A673 (cell line): ENCODE data around the gene RAD50. TPM values are rescaled to one million over a fixed set of nuclear protein-coding genes. Genes with fewer than 3 reads are reported as not detected.

Experiments used
- BruUV-seq: library from RNA; stranded (reverse); fragments of 400-500 nt; replicated peaks from 2 replicates; lab custom pipeline; 2021; lab: Mats Ljungman, UMichigan
- CTCF ChIA-PET: fragments of 300-600 bp; sonication (Branson Sonifier 250); formaldehyde crosslinking; loops from one replicate; lab custom pipeline; 2022; ENCODE audit warnings: antibody characterized with exemption; lab: Charles Lee
- POLR2A ChIA-PET: fragments of 300-600 bp; sonication (Branson Sonifier 250); formaldehyde crosslinking; loops from one replicate; lab custom pipeline; 2022; ENCODE audit warnings: antibody characterized with exemption; ENCODE audit not compliant: low non-redundant PET; lab: Charles Lee
- DNase-seq: peaks from one replicate; pipeline ENCODE4 v3.0.0-alpha.2; 2015; ENCODE audit warnings: low spot score
- H3K27ac ChIP-seq: fragments of 200-600 bp; sonication (generic); 2 replicates; pipeline ENCODE4 v1.5.1; 2016; ENCODE audit warnings: mixed run types, low read depth, mild to moderate bottlenecking, mixed read lengths, antibody characterized with exemption, low read length; ENCODE audit not compliant: poor library complexity, severe bottlenecking
- H3K27me3 ChIP-seq: fragments of 200-600 bp; sonication (generic); replicated peaks from 2 replicates; pipeline ENCODE4 v1.6.1; 2017; ENCODE audit warnings: mixed run types, low read depth, mild to moderate bottlenecking, mixed read lengths, antibody characterized with exemption, low read length; ENCODE audit not compliant: insufficient read depth, poor library complexity
- H3K36me3 ChIP-seq: fragments of 200-600 bp; sonication (generic); 2 replicates; pipeline ENCODE4 v1.6.1; 2016; ENCODE audit warnings: mixed run types, mild to moderate bottlenecking, mixed read lengths, antibody characterized with exemption, low read length; ENCODE audit not compliant: insufficient read depth, poor library complexity, severe bottlenecking
- H3K4me1 ChIP-seq: fragments of 200-600 bp; sonication (generic); 2 replicates; pipeline ENCODE4 v1.6.1; 2017; ENCODE audit warnings: mixed run types, mild to moderate bottlenecking, mixed read lengths, antibody characterized with exemption, low read length; ENCODE audit not compliant: insufficient read depth, poor library complexity, severe bottlenecking
- H3K4me3 ChIP-seq: fragments of 200-600 bp; sonication (generic); 2 replicates; pipeline ENCODE4 v1.5.1; 2016; ENCODE audit warnings: low read depth, mixed run types, mild to moderate bottlenecking, mixed read lengths, low read length; ENCODE audit not compliant: poor library complexity, severe bottlenecking
- H3K9me3 ChIP-seq: fragments of 200-600 bp; sonication (generic); 2 replicates; pipeline ENCODE4 v1.6.1; 2016; ENCODE audit warnings: mixed run types, low read depth, mild to moderate bottlenecking, mixed read lengths, antibody characterized with exemption, low read length; ENCODE audit not compliant: poor library complexity, severe bottlenecking
- CTCF ChIP-seq: fragments of 300-800, 200-600 bp; sonication (generic); conservative IDR thresholded peaks from 2 replicates; pipeline ENCODE4 v1.5.1; 2017; ENCODE audit warnings: low read depth, mild to moderate bottlenecking, antibody characterized with exemption, low read length, moderate library complexity, mixed read lengths
- EZH2 ChIP-seq: fragments of 200-600 bp; sonication (generic); IDR thresholded peaks from 2 replicates; pipeline ENCODE4 v1.6.1; 2017; ENCODE audit warnings: borderline replicate concordance, low read depth, mild to moderate bottlenecking, mixed read lengths, antibody characterized with exemption, low read length; ENCODE audit not compliant: poor library complexity, severe bottlenecking
- intact Hi-C: fragments of 100-400 bp; cut with micrococcal nuclease; formaldehyde crosslinking; loops from one replicate; pipeline ENCODE4 v1.10.0; 2022; ENCODE audit not compliant: unreplicated experiment
- total RNA-seq: library from RNA; stranded (reverse); gene quantifications from 2 replicates; pipeline ENCODE4 v1.2.3, GENCODE V29; 2021

RAD50 gene
- total RNA-seq, 1 experiment from 2014 or later: 43.6 TPM

DNA sequence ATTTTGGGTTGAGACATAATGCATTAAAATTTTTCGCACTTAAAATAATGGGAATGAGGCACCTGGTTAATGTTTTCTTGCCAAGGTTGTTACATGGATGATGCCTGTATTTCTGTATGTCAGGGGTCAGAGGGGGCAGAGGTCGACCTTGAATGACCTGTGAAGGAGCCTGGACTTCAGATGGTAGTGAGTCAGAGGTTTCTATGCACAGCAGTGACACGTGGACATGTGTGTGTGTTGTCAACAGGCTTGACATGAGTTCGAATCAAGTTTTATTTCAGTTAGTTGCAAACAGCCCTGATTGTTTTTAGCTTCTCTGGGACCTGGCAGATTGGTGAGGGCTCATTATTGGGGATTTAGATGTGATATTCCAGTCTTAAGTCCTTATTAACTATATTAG, 17.1 kb upstream of the RAD50 start:
- no peak for DNase-seq
- no TSS peak for BruUV-seq
- POLR2A ChIA-PET: interaction anchor here (0.7 kb wide), 1 partner anchor 17 kb away, joined by 3 read pairs; the partner anchor contains the start of gene RAD50
- no peak for TF ChIP-seq EZH2
- TF ChIP-seq CTCF: no peak
- Histone ChIP-seq H3K27me3 (peaks cover 15% of the 10 kb centered on the region), H3K4me3 (no peak overlapping the region), H3K36me3 (no peaks in the 10 kb centered on the region), H3K27ac (no peak overlapping the region), H3K9me3 (no peaks in the 10 kb centered on the region), H3K4me1 (no peaks in the 10 kb centered on the region)
- intact Hi-C loops: no loop called here
- CTCF ChIA-PET: no interaction called here

DNA sequence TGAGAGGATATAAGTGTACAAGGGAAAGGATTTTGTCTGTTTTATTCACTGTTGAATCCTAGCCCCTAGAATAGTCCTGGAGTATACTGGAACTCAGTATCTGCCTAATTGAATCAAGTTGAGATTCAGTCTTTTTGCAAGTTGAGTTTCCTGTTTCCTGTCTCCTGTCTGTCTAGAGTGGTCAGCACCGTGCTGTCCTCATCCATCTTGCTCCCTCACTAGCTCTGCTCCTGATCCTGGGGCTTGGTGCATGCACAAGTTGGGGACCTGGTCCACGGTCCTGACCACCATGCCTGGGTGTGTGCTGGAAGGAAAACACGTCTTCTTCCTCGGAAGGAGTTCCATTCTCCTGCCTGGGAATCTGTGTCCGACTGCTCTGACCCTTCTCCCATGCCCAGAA, 16.6 kb upstream of the RAD50 start:
- no peaks in the 10 kb centered on the region for H3K9me3 ChIP-seq
- peaks cover 11% of the 10 kb centered on the region for H3K27me3 ChIP-seq
- DNase-seq: no peak
- ChIA-PET CTCF (no interaction called here), POLR2A (interaction anchor here (0.7 kb wide), 1 partner anchor 16 kb away, joined by 3 read pairs; the partner anchor contains the start of gene RAD50)
- BruUV-seq: no TSS peak
- intact Hi-C loops: no loop called here
- no peak overlapping the region for H3K4me3 ChIP-seq
- no peaks in the 10 kb centered on the region for H3K36me3 ChIP-seq
- no peak overlapping the region for H3K27ac ChIP-seq
- H3K4me1 ChIP-seq: no peaks in the 10 kb centered on the region
- no peak for TF ChIP-seq CTCF
- no peak for TF ChIP-seq EZH2

DNA sequence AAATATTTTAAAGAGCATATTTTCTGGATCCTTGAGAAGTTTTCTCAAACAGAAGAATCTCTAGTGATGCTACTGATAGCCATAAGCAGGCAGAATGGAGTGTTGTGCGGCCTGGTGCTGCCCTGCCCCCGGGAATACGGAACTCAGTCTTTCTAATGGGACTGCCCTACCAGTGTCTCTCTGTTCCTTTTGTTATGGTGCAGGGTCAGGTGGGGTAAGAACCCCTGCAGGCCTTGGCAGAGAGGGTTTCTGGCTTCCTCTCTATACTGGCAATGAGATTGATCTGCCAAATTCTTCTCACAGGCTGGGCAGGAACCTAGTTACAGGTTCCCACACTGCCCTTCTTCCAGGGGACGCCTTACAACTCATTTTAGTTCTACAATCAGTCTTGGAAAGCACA, 16.0 kb upstream of the RAD50 start:
- no peak overlapping the region for H3K4me3 ChIP-seq
- no peaks in the 10 kb centered on the region for H3K36me3 ChIP-seq
- no TSS peak for BruUV-seq
- peaks cover 5% of the 10 kb centered on the region for H3K27me3 ChIP-seq
- DNase-seq: no peak
- no peak overlapping the region for H3K27ac ChIP-seq
- no peaks in the 10 kb centered on the region for H3K9me3 ChIP-seq
- TF ChIP-seq EZH2 (no peak), CTCF (no peak)
- CTCF ChIA-PET: no interaction called here
- intact Hi-C loops: no loop called here
- POLR2A ChIA-PET: no interaction called here
- no peaks in the 10 kb centered on the region for H3K4me1 ChIP-seq
